HG02588 (cell line): ENCODE measurements around the gene SERPINB6.
"Not testable (repeated sequence)": the region's sequence is repeated elsewhere in the genome, so short reads cannot be mapped to it uniquely, and the experiment has no call there.

Experiments
- ATAC-seq: cut with Tn5 transposase; IDR thresholded peaks from one replicate; pipeline ENCODE4 v1.9.1; 2021; ENCODE audit warnings: mild to moderate bottlenecking, moderate library complexity; ENCODE audit not compliant: unreplicated experiment

The SERPINB6 gene

GRCh38 chr6:2917065-2917464 is 54.3 kb downstream of the SERPINB6 start:
- no peak for ATAC-seq

- no peak for ATAC-seq
Measured at GRCh38 chr6:2916158-2916925, 55.0 kb downstream of the SERPINB6 start.

- ATAC-seq: no peak
Measured at GRCh38 chr6:2915150-2915549, 56.2 kb downstream of the SERPINB6 start.

GRCh38 chr6:2914318-2914660 is 57.1 kb downstream of the SERPINB6 start:
- no peak for ATAC-seq

- ATAC-seq: no peak
Measured at GRCh38 chr6:2913621-2914317, 57.6 kb downstream of the SERPINB6 start.

GRCh38 chr6:2911171-2911570 is 60.2 kb downstream of the SERPINB6 start:
- no peak for ATAC-seq

GRCh38 chr6:2909718-2910117 is 61.6 kb downstream of the SERPINB6 start:
- ATAC-seq: no peak

- not testable (repeated sequence) for ATAC-seq
Measured at GRCh38 chr6:2909051-2909606, 62.2 kb downstream of the SERPINB6 start.

- not testable (repeated sequence) for ATAC-seq
Measured at GRCh38 chr6:2908516-2908915, 62.9 kb downstream of the SERPINB6 start.

- not testable (repeated sequence) for ATAC-seq
Measured at GRCh38 chr6:2903411-2904185, 67.8 kb downstream of the SERPINB6 start.

- ATAC-seq: not testable (repeated sequence)
Measured at GRCh38 chr6:2901645-2902502, 69.5 kb downstream of the SERPINB6 start.

- no peak for ATAC-seq
Measured at GRCh38 chr6:2900821-2901644, 70.3 kb downstream of the SERPINB6 start.

- ATAC-seq: no peak
Measured at GRCh38 chr6:2900221-2900807, 71.1 kb downstream of the SERPINB6 start.

- no peak for ATAC-seq
Measured at GRCh38 chr6:2899596-2899995, 71.8 kb downstream of the SERPINB6 start.
